GM13977 (cell line): ENCODE measurements around the gene FAM199X.

Source experiments
- DNase-seq: peaks from one replicate; pipeline ENCODE4 v3.0.0; 2012; ENCODE audit warnings: low spot score
- CTCF ChIP-seq: IDR thresholded peaks from 2 replicates; pipeline ENCODE4 v1.5.1; 2012; ENCODE audit warnings: mild to moderate bottlenecking, control low read depth; ENCODE audit not compliant: insufficient read depth; ENCODE audit errors: extremely low read depth, missing control alignments
- in situ Hi-C: fragments of 300-500 bp; cut with MboI; formaldehyde crosslinking; loops from one replicate; pipeline ENCODE4 v1.12.0; 2022; ENCODE audit warnings: low sequenced_read_pairs, low pct_unique_long_range_greater_than_20kb, mixed read lengths, inconsistent platforms; ENCODE audit not compliant: unreplicated experiment

The FAM199X gene

DNA sequence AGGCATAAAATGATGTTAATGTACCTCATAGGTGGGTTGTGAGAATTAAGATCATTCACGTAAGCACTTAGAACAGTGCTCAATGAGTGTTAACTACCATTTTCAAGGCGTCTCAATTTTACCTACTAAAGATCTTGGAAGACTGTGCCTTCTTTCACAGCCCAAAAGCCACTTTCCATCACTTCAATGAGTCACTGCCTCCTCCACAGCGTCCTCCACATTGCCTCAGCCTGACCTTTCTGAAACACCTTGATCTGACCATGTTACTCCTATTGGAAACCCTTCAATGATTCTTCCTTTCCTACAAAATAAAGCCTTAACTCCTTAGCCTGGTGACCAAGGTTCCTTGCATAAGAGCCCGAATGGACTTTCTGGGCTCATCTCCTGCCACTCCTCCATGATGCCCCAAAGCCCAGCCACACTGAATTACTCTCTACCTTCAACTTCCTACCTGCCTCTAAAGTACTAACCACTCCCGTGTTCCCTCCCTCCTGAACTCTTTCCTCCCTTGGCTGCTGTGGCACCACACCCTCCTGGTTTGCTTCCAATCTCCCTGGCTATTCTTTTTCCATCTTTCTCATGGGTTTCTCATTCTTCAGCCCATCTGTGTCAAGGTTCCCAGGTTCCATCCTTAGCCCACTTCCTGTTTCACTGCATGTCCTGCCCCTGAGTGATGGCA is 31.5 kb upstream of the FAM199X start:
- no peak for DNase-seq
- in situ Hi-C loops, result no loop called here
- TF ChIP-seq CTCF, result no peak

DNA sequence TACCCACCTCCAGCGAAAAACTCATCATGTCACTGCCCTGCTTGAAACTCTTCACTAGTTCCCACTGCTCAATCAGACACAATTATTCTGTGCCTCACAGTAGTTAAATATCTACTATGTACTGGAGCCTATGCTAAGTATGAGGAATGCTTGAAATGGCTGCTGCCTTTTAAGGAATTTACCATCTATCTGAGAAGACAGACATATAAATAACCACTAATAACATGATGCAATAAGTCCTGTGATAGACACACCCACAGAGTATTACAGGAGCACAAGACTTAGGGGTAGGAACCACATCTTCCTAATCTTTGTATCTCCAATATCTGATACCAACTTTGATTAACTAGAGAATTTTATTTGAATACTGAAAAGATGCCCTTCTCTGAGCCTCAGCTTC is 30.6 kb upstream of the FAM199X start:
- no peak for TF ChIP-seq CTCF
- DNase-seq, result no peak
- in situ Hi-C loops, result no loop called here

DNA sequence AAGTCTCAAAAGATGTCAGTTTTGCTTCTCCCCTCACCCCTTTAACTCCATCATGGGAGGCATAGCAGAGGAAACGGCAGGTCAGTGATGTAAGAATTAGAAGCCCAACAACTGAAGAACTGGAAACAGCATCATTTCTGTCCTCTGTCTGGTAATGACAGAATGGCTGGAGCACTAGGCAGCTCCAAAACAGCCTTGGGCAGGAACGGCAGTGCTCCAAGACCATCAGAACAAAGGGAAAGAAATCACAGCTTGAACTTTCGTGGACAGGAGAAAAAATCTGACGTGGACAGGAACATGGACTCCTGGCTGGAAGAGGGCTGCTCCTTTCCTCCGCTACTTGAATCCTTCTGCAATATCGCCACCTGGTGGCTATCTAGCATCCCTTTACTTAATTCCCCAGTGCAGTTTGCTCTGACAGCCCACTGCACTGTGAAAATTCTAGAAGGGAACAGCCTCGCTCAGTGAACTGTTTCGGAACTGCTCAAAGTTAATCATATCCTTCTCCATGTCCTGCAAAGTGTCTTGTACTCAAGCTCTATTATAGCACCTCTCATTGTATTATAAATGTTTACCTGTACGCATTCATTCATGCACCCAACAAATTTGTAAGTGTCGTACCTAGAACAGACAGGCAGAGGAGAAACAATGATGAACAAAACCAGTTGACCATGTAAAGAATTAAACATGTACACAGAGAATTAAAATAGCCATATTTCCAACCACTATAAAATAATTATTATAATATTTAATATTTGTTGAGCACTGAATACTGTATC is 29.8 kb upstream of the FAM199X start:
- peak; percentile 52 for DNase-seq
- peak; percentile 76 for TF ChIP-seq CTCF
- in situ Hi-C loops, result no loop called here

- in situ Hi-C loops, result no loop called here
- no peak for TF ChIP-seq CTCF
These were observed 28.8 kb upstream of the FAM199X start for GRCh38 chrX:104137496-104137895.

GRCh38 chrX:104141087-104141760 is 25.0 kb upstream of the FAM199X start:
- no peak for DNase-seq
- TF ChIP-seq CTCF, result no peak
- in situ Hi-C loops, result no loop called here

More at GRCh38 chrX:104137496-104137895, 28.8 kb upstream of the FAM199X start:
- no peak for DNase-seq

- no peak for DNase-seq
- TF ChIP-seq CTCF, result no peak
- in situ Hi-C loops, result no loop called here
These were observed 15.2 kb upstream of the FAM199X start for GRCh38 chrX:104151037-104151436.
